RCC 7860 (cell line): Measurements from ENCODE around the gene RSPO1.
"Not testable (repeated sequence)": the region's sequence is repeated elsewhere in the genome, so short reads cannot be mapped to it uniquely, and the experiment has no call there.

Experiments used
- DNase-seq: peaks from one replicate; pipeline ENCODE4 v3.0.0-alpha.2; 2015; ENCODE audit warnings: low spot score
- FAIRE-seq: peaks from 2 replicates; lab custom pipeline; 2012; peaks lifted over from hg19 to GRCh38; lab: Jason Lieb, UNC

Gene RSPO1, protein sequence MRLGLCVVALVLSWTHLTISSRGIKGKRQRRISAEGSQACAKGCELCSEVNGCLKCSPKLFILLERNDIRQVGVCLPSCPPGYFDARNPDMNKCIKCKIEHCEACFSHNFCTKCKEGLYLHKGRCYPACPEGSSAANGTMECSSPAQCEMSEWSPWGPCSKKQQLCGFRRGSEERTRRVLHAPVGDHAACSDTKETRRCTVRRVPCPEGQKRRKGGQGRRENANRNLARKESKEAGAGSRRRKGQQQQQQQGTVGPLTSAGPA

DNA sequence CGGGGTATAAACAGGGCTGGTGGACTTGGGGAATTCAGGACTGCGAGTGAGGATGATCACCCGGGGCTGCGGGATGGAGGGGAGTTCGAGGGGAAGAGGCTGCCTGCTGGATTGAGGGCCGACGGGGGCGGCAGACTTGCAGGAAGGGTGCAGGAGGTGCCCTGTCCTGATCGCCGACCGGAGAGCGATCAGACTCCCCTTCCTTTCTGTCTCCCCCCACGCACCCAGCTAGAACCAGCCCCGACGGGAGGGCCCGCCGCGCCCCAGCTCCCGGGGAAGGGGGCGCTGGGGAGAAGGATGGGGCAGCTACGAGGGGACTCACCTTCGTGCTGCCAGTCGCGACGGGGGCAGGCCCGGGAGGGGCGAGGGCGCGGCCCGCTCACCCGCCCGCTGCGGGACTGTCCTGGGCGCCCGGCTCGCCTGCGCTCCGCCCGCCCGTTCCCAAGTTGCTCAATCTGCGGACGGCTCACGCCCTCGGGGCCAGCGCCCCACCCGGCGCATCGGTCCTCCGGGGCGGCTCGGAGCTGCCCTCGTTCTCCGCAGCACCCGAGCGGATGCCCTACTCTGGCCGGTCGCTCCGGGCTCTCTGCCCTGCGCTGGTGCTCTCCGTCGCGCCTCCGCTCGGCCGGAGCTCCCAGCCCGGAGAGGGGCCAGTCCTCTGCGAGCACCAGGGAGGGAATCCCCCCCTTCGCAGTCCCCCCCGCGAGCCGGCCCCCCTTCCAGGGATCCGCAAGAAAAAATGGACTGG lies at the start of gene RSPO1:
RSPO1 (minus strand) TSS at position 649 of the 748 bp plus-strand sequence. CDS start 5,231 bp downstream, outside the sequence.
- FAIRE-seq (no peak), DNase-seq (no peak)

DNA sequence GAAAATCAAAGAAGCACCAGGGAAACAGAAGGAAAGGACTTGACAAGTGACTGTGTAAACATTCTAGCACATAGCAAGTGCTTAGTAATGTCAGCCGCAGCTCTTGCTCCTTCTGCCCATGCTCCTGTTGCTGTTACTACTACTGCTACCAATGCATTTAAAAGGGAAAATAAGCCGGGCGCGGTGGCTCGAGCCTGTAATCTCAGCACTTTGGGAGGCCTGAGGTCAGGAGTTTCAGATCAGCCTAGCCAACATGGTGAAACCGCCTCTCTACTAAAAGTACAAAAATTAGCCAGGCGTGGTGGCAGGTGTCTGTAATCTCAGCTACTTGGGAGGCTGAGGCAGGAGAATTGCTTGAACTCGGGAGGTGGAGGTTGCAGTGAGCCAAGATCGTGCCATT lies 49.5 kb upstream of the RSPO1 start:
- not testable (repeated sequence) for FAIRE-seq, DNase-seq

DNA sequence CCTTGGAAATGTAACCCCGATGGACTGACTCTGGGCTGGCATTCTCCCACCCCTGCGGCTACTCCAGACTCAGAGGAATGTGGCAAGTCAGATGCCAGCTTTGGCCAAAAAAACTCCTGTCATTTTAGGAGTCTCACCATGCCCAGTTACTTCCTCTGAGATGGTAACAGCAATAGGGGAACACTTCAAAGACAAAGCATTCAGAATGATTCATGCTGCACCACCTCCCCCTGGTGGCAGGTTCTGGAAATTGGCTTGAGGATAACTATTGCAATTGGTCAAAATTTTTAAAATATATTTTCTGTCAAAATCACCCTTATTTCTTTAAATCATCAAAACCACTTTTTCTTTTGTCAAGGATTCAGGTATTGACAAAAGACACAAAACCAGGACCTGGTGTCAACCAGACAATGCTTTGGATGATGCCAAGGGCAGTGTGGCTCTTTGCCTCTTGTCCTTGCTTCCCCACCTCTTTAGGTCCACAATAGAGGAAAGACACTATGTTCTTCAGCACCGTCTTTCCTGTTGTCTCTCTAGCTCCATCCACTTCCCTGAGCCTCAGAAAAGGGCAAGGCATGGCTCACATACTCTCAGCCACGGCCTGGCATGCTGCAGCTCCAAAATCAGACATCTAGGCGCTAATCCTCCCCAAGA lies 47.8 kb upstream of the RSPO1 start:
- peak; percentile 21 for DNase-seq
- peak; percentile 50 for FAIRE-seq

DNA sequence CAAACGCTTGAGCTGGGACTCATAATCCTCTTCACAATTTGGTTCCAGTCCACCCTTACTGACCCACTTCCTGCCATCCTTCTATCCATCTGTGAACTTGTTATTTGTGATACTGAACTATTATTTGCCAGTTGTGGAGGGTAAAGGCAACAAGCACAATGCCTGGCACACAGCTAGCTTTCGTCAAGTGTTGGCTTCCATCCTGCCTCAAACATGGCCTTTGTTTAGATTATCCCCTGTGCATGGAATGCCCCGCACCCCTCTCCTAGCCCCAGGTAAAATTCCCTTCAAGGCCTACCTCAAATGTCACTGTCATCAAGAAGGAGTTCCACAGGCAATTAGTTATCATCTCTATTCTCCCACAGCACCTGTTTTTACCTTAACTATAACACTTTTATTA lies 46.2 kb upstream of the RSPO1 start:
- DNase-seq: no peak
- FAIRE-seq: no peak

DNA sequence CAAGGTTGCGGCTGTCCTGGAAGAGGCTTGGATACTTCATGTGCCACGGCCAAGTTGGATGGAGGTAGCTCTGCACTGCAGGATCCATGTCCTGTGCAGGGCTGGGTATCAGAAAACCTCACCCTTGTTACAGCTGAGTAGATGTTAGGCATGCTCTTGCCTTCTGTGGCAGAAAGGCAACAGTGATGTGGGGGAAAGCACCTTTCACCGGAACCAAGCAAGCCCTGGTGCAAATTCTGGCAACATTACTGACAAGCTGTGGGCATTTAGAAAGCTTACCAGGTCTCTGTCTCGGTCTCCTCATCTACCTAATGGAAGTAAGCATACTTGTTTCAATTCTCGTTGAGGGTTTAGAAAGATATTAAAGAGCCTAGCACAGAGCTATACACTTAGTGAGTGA lies 43.1 kb upstream of the RSPO1 start:
- FAIRE-seq (no peak), DNase-seq (no peak)

DNA sequence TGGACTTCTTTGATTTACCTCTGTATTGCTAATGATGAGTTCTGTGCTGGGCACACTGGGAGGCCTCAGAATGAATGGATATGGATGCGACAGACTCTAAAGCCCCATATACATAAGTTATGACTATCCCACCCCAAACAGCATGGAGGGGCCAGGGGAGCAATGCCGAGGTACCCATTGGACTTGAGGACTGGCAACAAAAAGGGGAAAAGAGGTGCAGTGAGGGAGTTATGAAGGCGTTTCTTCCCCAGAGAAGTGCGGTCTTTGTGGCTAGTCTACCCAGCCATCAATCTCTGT lies 42.4 kb upstream of the RSPO1 start:
- DNase-seq (no peak), FAIRE-seq (no peak)

DNA sequence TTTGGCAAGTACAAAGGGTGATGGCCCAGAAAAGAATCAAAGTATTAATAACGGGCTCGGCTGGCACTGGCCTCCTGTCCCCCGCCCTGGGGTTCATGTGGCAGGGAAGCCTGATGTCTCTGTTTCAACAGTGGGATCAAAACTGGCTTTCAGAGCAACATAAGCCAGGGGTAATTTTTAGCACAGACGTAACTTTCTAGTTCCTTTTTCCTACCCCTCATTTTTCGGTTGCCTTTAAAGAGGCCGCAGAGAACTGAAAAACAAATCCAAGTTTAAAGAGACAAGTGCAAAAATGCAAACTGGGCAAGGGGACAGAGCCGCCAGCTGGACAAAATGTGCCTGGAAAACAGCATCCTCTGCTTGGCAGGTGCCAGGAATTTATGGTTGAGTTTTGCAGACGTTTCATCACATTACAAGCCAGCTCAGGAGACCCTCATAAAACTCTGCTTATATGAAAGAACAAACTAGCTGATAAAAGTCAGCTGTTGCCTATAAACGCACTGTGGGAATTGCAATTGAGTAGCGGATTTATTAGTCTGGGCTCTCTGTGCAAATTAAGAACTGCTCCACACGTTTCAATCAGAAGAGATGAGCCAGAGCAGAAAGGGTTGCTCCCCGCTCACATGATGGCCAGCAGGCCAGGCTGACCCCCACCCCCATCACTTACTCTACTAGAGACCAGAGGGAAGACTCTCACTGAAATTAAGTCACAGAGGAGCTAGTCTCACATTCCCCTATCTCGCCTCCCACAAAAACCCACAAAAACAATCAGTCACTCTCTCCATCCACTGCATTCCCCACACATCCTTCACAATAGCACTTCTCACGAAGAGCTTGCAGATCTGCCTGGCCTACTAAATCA lies 41.8 kb upstream of the RSPO1 start:
- no peak for FAIRE-seq
- DNase-seq: no peak

DNA sequence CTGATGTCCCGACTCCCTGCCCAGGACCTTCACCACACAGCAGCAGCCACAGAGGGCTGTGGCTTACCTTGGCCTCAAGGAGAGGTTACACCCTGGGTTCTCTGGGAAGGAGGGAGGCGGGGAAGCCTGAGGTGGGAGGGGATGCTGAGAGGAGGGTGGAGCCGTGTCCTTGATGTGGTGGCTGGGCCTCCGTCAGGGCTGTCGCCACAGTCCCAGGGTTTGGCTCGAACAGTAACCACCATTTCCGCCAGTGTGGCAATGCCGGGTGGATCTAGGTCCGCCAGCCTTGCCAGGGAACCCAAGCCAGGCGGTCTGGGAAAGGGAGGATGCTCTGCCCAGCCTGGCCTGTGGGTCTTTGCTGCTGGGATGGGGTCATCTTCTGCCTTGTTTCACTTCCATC lies 39.2 kb upstream of the RSPO1 start:
- FAIRE-seq (no peak), DNase-seq (no peak)

DNA sequence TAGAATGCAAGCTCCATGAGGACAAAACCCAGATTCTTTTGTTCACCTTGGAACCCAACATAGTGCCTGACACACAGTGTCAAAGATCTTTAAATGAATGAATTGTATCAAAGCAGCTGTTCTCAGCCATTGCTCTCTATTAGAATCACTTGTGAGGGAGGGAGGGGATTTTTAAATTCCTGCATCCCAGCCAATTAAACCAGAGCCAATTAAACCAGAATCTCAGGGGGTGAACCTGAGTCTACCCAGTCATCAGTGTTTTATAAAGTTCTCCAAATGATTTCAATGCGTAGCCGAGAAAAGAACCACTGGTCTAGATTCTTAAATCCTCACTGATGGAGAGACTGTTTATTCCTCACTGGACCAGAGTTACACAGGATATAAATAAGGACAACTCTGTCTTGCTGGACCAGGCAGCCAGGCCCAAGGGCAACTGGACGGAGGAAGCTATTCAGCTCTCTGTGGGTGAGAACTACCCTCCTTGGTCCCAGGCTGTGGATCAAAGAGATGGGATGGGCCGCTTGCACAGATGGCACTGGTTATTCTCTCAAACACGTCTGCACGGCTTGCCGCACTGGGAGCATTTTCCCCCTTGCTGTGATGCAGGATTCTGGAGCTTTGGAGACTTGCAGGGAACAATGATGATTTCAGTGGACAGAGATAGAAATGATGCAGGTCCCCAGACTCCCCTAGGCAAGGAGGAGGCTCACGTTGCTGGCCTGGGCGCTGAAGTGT lies 37.6 kb upstream of the RSPO1 start:
- no peak for DNase-seq
- FAIRE-seq: no peak

DNA sequence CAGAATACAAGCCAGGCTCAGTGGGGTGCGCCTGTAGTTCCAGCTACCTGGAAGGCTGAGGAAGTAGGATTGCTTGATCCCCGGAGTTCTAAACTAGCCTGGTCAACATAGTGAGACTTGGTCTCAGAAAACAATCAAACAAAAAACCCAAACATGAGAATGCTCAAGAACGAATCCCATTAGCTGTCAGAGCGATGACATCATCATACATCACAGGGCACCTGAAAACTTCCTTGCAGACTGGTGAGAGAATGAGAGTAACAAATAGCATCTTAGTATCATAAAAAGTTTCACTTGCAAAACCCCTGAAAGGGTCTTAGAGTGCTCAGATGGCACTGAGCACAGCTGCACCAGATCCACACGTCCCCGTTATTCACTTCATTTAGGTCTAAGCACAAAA lies 36.6 kb upstream of the RSPO1 start:
- FAIRE-seq (no peak), DNase-seq (no peak)

DNA sequence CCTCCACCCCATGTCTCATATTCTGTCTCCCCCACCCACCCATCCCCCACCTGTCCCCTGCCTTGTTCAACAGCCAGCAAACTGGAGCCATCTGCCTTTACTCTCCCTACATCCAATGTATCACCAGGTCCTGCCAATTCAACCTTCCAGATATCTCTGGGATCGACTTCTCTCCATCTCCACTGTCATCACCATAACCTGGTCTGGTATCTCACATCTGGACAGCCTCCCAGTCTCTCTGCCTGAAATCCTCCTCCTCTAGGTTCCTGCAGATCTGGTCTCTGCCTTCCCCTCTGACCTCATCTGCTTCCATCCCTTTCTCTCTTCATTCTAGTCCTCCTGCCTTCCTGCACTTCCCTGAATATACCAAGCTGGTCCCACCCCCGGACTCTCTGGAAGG lies 35.4 kb upstream of the RSPO1 start:
- no peak for DNase-seq
- FAIRE-seq: no peak

DNA sequence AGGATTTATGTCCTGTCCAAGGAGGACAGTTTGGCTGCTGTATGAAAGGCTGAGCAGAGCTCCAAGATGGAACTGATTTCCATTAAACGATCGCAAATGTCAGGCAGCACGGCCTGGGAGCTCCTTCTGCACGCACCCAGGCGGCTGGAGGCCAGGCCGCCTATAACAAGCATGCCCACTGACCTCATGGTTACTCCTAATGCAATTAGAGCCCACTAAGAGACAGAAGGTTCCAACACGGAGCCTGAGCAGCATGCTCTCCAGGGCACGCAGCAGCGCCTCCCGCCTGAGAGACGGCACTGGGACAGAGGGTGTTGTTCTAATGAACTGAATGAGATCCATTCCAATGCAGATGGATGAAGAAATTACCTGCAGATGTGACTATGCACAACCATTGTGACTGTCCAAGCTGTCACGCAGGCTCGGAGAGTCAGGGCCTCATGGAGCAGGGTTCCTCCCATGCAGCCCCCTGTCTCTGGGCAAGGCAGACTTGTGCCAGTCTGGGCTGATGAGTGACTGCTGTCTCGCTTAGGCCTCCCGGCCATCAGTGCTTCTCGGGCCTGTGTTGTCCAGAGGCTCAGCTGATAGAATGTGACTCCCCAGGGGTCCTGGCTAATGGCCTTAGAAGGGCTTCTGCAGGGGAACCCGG lies 32.5 kb upstream of the RSPO1 start:
- FAIRE-seq (no peak), DNase-seq (no peak)

DNA sequence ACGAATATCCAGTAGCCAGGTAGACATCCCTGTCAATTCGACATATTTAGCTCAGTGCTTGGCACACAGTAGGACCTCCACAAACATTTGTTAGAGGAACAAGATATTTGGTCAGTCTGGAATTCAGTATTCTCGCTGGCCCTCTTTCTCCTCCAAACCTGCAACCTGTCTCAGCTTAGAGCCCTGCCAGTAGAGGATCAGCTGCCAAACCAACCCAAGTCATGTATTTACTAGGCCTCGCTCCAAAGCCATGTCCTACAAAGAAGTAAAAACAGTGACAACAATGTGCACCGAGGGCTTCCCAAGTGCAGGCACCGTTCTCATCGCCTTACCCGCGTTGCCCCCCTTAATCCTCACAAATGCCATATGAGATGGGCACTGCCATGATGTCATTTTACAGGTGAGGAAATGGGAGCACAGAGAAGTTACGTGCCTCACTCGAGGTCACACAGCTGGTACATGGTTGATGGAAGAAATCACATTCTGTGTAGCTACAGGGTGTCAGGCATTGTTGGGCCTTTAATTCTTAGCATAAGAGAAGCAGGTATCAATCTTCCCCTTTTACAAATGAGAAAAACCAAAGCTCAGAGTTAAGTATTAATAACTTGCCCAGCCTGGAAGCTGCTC lies 31.7 kb upstream of the RSPO1 start:
- DNase-seq (no peak), FAIRE-seq (no peak)

DNA sequence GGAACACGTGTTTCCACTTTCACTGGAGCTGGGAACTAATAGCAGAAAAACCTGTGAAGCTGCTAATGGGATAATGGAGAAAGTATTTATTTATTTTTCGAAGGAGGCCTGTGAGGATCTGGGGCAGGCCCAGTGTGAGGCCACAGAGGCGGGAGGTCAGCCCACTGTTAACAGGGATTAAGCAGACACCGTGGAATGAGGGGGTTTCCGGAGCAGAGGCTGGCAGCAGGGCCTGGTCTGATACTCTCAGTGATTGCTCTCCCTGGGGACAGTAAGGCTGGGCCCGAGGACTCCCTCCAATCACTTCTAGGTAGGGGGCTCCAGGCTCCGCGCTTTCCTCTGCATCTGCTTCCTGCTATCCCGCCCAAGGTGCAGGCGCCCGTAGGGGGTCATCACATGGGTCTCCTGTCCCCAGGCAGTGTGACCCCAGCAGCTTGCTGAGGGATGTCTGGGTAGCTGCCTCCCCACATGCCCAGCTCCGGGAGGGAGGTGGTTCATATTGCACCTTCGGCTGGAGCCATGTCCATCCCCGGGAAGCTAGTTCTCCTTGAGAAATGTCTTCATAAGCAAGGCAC lies 28.8 kb upstream of the RSPO1 start:
- DNase-seq: no peak

DNA sequence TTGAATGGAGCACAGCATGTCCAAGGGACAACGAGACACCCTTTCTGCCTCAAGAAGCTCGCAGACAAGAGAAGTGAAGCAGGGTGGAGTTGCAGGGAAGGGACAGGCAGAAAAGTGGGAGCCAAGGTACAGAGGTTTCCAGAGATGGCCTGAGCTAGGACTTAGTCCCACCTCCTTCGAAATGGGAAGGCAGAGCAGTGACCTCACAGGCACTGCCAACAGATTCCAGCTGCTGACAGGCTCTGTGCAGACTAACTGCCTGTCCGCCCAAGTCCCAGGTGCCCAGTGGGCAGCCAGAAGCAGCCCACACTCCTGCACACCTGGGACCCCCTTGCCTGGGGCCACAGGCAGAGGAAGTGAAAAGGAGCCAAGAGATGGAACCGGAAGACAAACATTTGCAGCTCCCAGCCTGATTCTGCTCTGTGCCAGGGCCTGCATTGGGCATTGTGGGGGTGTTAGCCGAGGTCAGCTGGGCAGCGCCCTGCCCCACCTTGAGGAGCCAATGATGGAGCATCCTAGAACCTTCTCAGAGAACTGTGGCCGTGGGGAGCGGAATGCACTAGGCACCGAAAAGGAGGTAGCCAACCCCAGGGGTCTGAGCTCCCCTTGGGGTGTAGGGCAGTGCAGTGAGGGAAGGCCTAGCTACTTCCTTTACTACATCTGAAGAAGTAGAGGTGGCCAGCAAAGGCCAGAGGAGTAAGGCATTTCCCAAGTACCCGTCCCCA lies 27.5 kb upstream of the RSPO1 start:
- FAIRE-seq (no peak), DNase-seq (no peak)

More for the DNA sequence above, 28.8 kb upstream of the RSPO1 start:
- FAIRE-seq: no peak

DNA sequence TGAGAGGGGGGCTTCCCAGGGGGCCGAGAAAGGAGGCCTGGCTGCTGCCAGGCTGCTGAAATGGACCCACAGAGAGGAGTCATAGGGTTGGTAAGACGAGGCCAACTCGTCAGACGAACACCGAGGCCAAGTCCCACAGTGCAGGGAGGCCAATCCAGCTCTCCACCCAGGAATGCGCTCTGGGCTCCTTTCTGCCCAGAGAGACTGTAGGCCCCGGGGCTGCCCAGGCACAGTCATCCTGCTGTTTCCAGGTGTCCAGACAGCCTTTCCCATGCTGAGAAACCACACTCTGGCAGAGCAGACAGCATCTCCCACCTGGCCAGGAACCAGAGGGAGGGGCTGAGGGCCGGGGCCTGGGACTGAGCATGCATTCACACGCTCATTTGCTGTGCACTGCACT lies 26.7 kb upstream of the RSPO1 start:
- FAIRE-seq (no peak), DNase-seq (no peak)

DNA sequence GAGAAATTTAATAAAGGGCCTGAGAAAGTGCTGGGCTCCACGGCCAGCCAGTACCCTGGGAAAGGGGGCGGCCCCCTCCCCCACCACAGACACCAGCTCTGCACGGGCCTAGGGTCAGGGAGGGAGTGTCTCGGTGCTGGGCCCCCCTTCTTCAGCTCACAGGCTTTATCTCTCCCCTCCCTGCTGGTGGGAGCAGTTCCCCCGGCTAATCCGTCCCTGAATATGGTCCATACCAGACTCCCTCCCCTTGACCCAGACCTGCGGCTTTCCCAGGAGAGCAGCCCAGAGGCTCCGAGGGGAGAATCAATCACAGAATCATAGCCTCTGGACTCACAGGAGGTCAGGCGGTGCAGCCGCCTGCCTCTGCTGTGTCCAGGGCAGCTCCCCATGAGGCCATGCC lies 26.0 kb upstream of the RSPO1 start:
- no peak for FAIRE-seq

DNA sequence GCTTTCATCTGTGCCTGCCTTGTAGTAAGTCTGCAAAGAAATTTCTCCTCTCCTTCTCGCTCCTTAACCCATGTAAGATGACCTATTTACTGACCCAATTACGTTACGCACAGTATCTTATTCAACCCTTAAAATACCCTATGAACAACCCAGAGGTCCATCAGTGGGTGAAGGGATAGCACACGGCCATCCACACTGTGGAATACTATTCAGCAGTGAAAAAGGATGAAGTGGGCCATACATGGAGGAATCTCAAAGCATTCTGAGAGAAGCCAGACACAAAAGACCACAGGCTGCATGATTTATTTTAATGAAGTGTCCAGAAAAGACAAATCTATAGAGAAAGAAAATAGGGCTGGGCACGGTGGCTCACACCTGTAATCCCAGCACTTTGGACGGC lies 23.8 kb upstream of the RSPO1 start:
- FAIRE-seq: no peak
- DNase-seq: no peak

More for the DNA sequence above, 26.0 kb upstream of the RSPO1 start:
- DNase-seq: no peak
